ENCODE results near the gene COL7A1.

Gene COL7A1

GRCh38 chr3:48595075-48595525, at the start of gene COL7A1:
TSS of gene COL7A1 (minus strand) at chr3:48595329. CDS start at chr3:48595159, 170 bp downstream.
- Histone ChIP-seq H3K4me1 (ENCODE audit: insufficient read depth, insufficient read length) (peaks cover 53% of the 10 kb centered on the region), H3K27me3 (ENCODE audit: insufficient read depth, insufficient read length) (no peaks in the 10 kb centered on the region), H3K4me3 (ENCODE audit: insufficient read length, low read depth) (no peak within 1 kb of the TSS), H3K36me3 (ENCODE audit: insufficient read depth, insufficient read length, low read length) (peaks cover 76% of the 10 kb centered on the region), H3K9me3 (ENCODE audit: insufficient read depth, low read length) (no peaks in the 10 kb centered on the region), H3K9ac (ENCODE audit: insufficient read length, low read depth) (peak within 1 kb of the TSS; percentile 59)
- no peak for DNase-seq (ENCODE audit: low read depth, low spot score)
- TF ChIP-seq ZNF274 (IDR thresholded peaks at IDR 0.05; ENCODE audit: low read depth, low read length) (no peak), YY1 (IDR thresholded peaks at IDR 0.05; ENCODE audit: insufficient read depth, insufficient read length) (no peak), SUZ12 (IDR thresholded peaks at IDR 0.05; ENCODE audit: extremely low read depth, insufficient read depth, insufficient read length) (no peak)

GRCh38 chr3:48642605-48643004, 47.5 kb upstream of the COL7A1 start:
- H3K4me3 ChIP-seq (ENCODE audit: insufficient read length, low read depth): no peak overlapping the region

GRCh38 chr3:48641396-48641795, 46.3 kb upstream of the COL7A1 start:
- peaks cover 60% of the 10 kb centered on the region for H3K36me3 ChIP-seq (ENCODE audit: insufficient read depth, insufficient read length, low read length)
- H3K27me3 ChIP-seq (ENCODE audit: insufficient read depth, insufficient read length): no peaks in the 10 kb centered on the region
- H3K4me1 ChIP-seq (ENCODE audit: insufficient read depth, insufficient read length): peaks cover 11% of the 10 kb centered on the region
- H3K4me3 ChIP-seq (ENCODE audit: insufficient read length, low read depth): no peak overlapping the region
- no peak overlapping the region for H3K9ac ChIP-seq (ENCODE audit: insufficient read length, low read depth)
- TF ChIP-seq ZNF274 (IDR thresholded peaks at IDR 0.05; ENCODE audit: low read depth, low read length) (no peak), SUZ12 (IDR thresholded peaks at IDR 0.05; ENCODE audit: extremely low read depth, insufficient read depth, insufficient read length) (no peak), YY1 (IDR thresholded peaks at IDR 0.05; ENCODE audit: insufficient read depth, insufficient read length) (no peak)
- no peak for DNase-seq (ENCODE audit: low read depth, low spot score)
- H3K9me3 ChIP-seq (ENCODE audit: insufficient read depth, low read length): no peaks in the 10 kb centered on the region

More at GRCh38 chr3:48642605-48643004, 47.5 kb upstream of the COL7A1 start:
- no peak for DNase-seq (ENCODE audit: low read depth, low spot score)
- Histone ChIP-seq H3K4me1 (ENCODE audit: insufficient read depth, insufficient read length) (peaks cover 3% of the 10 kb centered on the region), H3K9me3 (ENCODE audit: insufficient read depth, low read length) (no peaks in the 10 kb centered on the region), H3K9ac (ENCODE audit: insufficient read length, low read depth) (no peak overlapping the region), H3K27me3 (ENCODE audit: insufficient read depth, insufficient read length) (no peaks in the 10 kb centered on the region), H3K36me3 (ENCODE audit: insufficient read depth, insufficient read length, low read length) (peaks cover 62% of the 10 kb centered on the region)
- TF ChIP-seq SUZ12 (IDR thresholded peaks at IDR 0.05; ENCODE audit: extremely low read depth, insufficient read depth, insufficient read length) (no peak), YY1 (IDR thresholded peaks at IDR 0.05; ENCODE audit: insufficient read depth, insufficient read length) (no peak), ZNF274 (IDR thresholded peaks at IDR 0.05; ENCODE audit: low read depth, low read length) (no peak)

GRCh38 chr3:48639944-48640606, 44.9 kb upstream of the COL7A1 start:
- peaks cover 51% of the 10 kb centered on the region for H3K36me3 ChIP-seq (ENCODE audit: insufficient read depth, insufficient read length, low read length)
- no peak overlapping the region for H3K9ac ChIP-seq (ENCODE audit: insufficient read length, low read depth)
- no peak for TF ChIP-seq ZNF274 (IDR thresholded peaks at IDR 0.05; ENCODE audit: low read depth, low read length)
- TF ChIP-seq YY1 (IDR thresholded peaks at IDR 0.05; ENCODE audit: insufficient read depth, insufficient read length): no peak
- TF ChIP-seq SUZ12 (IDR thresholded peaks at IDR 0.05; ENCODE audit: extremely low read depth, insufficient read depth, insufficient read length): no peak
- no peak for DNase-seq (ENCODE audit: low read depth, low spot score)
- no peak overlapping the region for H3K4me3 ChIP-seq (ENCODE audit: insufficient read length, low read depth)
- peaks cover 11% of the 10 kb centered on the region for H3K4me1 ChIP-seq (ENCODE audit: insufficient read depth, insufficient read length)
- no peaks in the 10 kb centered on the region for H3K9me3 ChIP-seq (ENCODE audit: insufficient read depth, low read length)
- H3K27me3 ChIP-seq (ENCODE audit: insufficient read depth, insufficient read length): no peaks in the 10 kb centered on the region

GRCh38 chr3:48637305-48637704, 42.2 kb upstream of the COL7A1 start:
- Histone ChIP-seq H3K9me3 (ENCODE audit: insufficient read depth, low read length) (no peaks in the 10 kb centered on the region), H3K4me1 (ENCODE audit: insufficient read depth, insufficient read length) (peaks cover 15% of the 10 kb centered on the region), H3K36me3 (ENCODE audit: insufficient read depth, insufficient read length, low read length) (peaks cover 49% of the 10 kb centered on the region), H3K27me3 (ENCODE audit: insufficient read depth, insufficient read length) (no peaks in the 10 kb centered on the region), H3K4me3 (ENCODE audit: insufficient read length, low read depth) (no peak overlapping the region), H3K9ac (ENCODE audit: insufficient read length, low read depth) (peak overlapping the region; percentile 24)
- DNase-seq (ENCODE audit: low read depth, low spot score): no peak
- TF ChIP-seq SUZ12 (IDR thresholded peaks at IDR 0.05; ENCODE audit: extremely low read depth, insufficient read depth, insufficient read length) (no peak), YY1 (IDR thresholded peaks at IDR 0.05; ENCODE audit: insufficient read depth, insufficient read length) (no peak), ZNF274 (IDR thresholded peaks at IDR 0.05; ENCODE audit: low read depth, low read length) (no peak)

GRCh38 chr3:48636149-48636655, 41.1 kb upstream of the COL7A1 start:
- Histone ChIP-seq H3K9me3 (ENCODE audit: insufficient read depth, low read length) (no peaks in the 10 kb centered on the region), H3K36me3 (ENCODE audit: insufficient read depth, insufficient read length, low read length) (peaks cover 50% of the 10 kb centered on the region), H3K4me3 (ENCODE audit: insufficient read length, low read depth) (peak overlapping the region; percentile 94), H3K27me3 (ENCODE audit: insufficient read depth, insufficient read length) (no peaks in the 10 kb centered on the region), H3K4me1 (ENCODE audit: insufficient read depth, insufficient read length) (peaks cover 15% of the 10 kb centered on the region), H3K9ac (ENCODE audit: insufficient read length, low read depth) (peak overlapping the region; percentile 75)
- DNase-seq (ENCODE audit: low read depth, low spot score): no peak
- no peak for TF ChIP-seq SUZ12 (IDR thresholded peaks at IDR 0.05; ENCODE audit: extremely low read depth, insufficient read depth, insufficient read length)
- no peak for TF ChIP-seq YY1 (IDR thresholded peaks at IDR 0.05; ENCODE audit: insufficient read depth, insufficient read length)
- TF ChIP-seq ZNF274 (IDR thresholded peaks at IDR 0.05; ENCODE audit: low read depth, low read length): no peak

GRCh38 chr3:48635222-48636021, 40.3 kb upstream of the COL7A1 start, which contains the start of gene SLC26A6:
TSS of gene SLC26A6 (minus strand) at chr3:48635461. CDS start at chr3:48635393, 68 bp downstream.
- peaks cover 15% of the 10 kb centered on the region for H3K4me1 ChIP-seq (ENCODE audit: insufficient read depth, insufficient read length)
- H3K9ac ChIP-seq (ENCODE audit: insufficient read length, low read depth): peak within 1 kb of the TSS; percentile 96
- H3K4me3 ChIP-seq (ENCODE audit: insufficient read length, low read depth): peak within 1 kb of the TSS; percentile 94
- no peak for TF ChIP-seq YY1 (IDR thresholded peaks at IDR 0.05; ENCODE audit: insufficient read depth, insufficient read length)
- no peak for TF ChIP-seq ZNF274 (IDR thresholded peaks at IDR 0.05; ENCODE audit: low read depth, low read length)
- no peak for TF ChIP-seq SUZ12 (IDR thresholded peaks at IDR 0.05; ENCODE audit: extremely low read depth, insufficient read depth, insufficient read length)
- no peaks in the 10 kb centered on the region for H3K27me3 ChIP-seq (ENCODE audit: insufficient read depth, insufficient read length)
- H3K9me3 ChIP-seq (ENCODE audit: insufficient read depth, low read length): no peaks in the 10 kb centered on the region
- H3K36me3 ChIP-seq (ENCODE audit: insufficient read depth, insufficient read length, low read length): peaks cover 53% of the 10 kb centered on the region
- peak; percentile 98 for DNase-seq (ENCODE audit: low read depth, low spot score)
